Activated T-helper 1 cell treated with anti-CD3 and anti-CD28 coated beads, Interleukin-12 subunit alpha, Interleukin-12 subunit beta, Interleukin-2, Interleukin-4 antibody, amounts not matched to agents 30 ng/mL and 10 ng/mL and 1 ng/mL, durations not matched to agents 14 hours and 24 hours and 36 hours (primary cell): ENCODE results near the gene P2RY6. TPM values are rescaled to one million over a fixed set of nuclear protein-coding genes. Genes with fewer than 3 reads are reported as not detected.

Experiments
- DNase-seq: peaks from one replicate; pipeline ENCODE4 v3.0.0; 2021; ENCODE audit warnings: low spot score
- H3K27ac Mint-ChIP-seq: one replicate; pipeline ENCODE4 v1.8.0; 2021; ENCODE audit warnings: mild to moderate bottlenecking, mixed read lengths
- H3K27me3 Mint-ChIP-seq: one replicate; pipeline ENCODE4 v1.8.0; 2022; ENCODE audit warnings: mild to moderate bottlenecking, moderate library complexity, mixed read lengths; ENCODE audit not compliant: insufficient read depth
- H3K36me3 Mint-ChIP-seq: one replicate; pipeline ENCODE4 v1.8.0; 2021; ENCODE audit warnings: low read depth, mixed read lengths
- H3K4me1 Mint-ChIP-seq: one replicate; pipeline ENCODE4 v1.8.0; 2021; ENCODE audit warnings: low read depth, mixed read lengths
- H3K4me3 Mint-ChIP-seq: one replicate; pipeline ENCODE4 v1.8.0; 2021; ENCODE audit warnings: mild to moderate bottlenecking, moderate library complexity, mixed read lengths
- H3K9me3 Mint-ChIP-seq: one replicate; pipeline ENCODE4 v1.8.0; 2021; ENCODE audit warnings: mixed read lengths
- intact Hi-C: fragments of 100-400 bp; cut with micrococcal nuclease; formaldehyde crosslinking; loops from one replicate; pipeline ENCODE4 v1.15.1; 2024
- total RNA-seq: library from RNA; stranded (reverse); gene quantifications from 2 replicates; pipeline ENCODE4 v1.2.3, GENCODE V29; 2022

The P2RY6 gene
- total RNA-seq, 1 donor from 2014 or later, result not detected

- Mint-ChIP-seq H3K27ac (no peak overlapping the region), H3K9me3 (no peaks in the 10 kb centered on the region), H3K27me3 (peaks cover 9% of the 10 kb centered on the region)
Observed at GRCh38 chr11:73338279-73338678, 66.1 kb downstream of the P2RY6 start.

GRCh38 chr11:73340164-73340563 lies 68.0 kb downstream of the P2RY6 start:
- Mint-ChIP-seq H3K27me3 (peaks cover 2% of the 10 kb centered on the region), H3K9me3 (no peaks in the 10 kb centered on the region), H3K4me3 (no peak overlapping the region), H3K27ac (no peak overlapping the region), H3K4me1 (no peaks in the 10 kb centered on the region), H3K36me3 (no peaks in the 10 kb centered on the region)
- intact Hi-C loops, result no loop called here
- DNase-seq, result no peak

More at GRCh38 chr11:73338279-73338678, 66.1 kb downstream of the P2RY6 start:
- Mint-ChIP-seq H3K4me1 (no peaks in the 10 kb centered on the region), H3K4me3 (no peak overlapping the region), H3K36me3 (no peaks in the 10 kb centered on the region)
- DNase-seq, result no peak
- intact Hi-C loops, result no loop called here

- no peaks in the 10 kb centered on the region for H3K9me3 Mint-ChIP-seq
- peaks cover 2% of the 10 kb centered on the region for H3K27me3 Mint-ChIP-seq
- no peak overlapping the region for H3K27ac Mint-ChIP-seq
- H3K4me1 Mint-ChIP-seq, result no peaks in the 10 kb centered on the region
- DNase-seq, result no peak
- H3K36me3 Mint-ChIP-seq, result no peaks in the 10 kb centered on the region
- H3K4me3 Mint-ChIP-seq, result no peak overlapping the region
- intact Hi-C loops, result no loop called here
Observed at GRCh38 chr11:73342633-73343032, 70.5 kb downstream of the P2RY6 start.

- Mint-ChIP-seq H3K27me3 (peaks cover 3% of the 10 kb centered on the region), H3K4me3 (no peak overlapping the region), H3K36me3 (no peaks in the 10 kb centered on the region), H3K4me1 (no peaks in the 10 kb centered on the region), H3K9me3 (no peaks in the 10 kb centered on the region), H3K27ac (no peak overlapping the region)
- intact Hi-C loops, result no loop called here
- no peak for DNase-seq
Observed at GRCh38 chr11:73343076-73343873, 71.1 kb downstream of the P2RY6 start.

GRCh38 chr11:73344191-73344607 lies 72.1 kb downstream of the P2RY6 start:
- peaks cover 4% of the 10 kb centered on the region for H3K27me3 Mint-ChIP-seq
- H3K36me3 Mint-ChIP-seq, result no peaks in the 10 kb centered on the region

GRCh38 chr11:73345481-73346160 lies 73.5 kb downstream of the P2RY6 start:
- no peaks in the 10 kb centered on the region for H3K9me3 Mint-ChIP-seq
- DNase-seq, result no peak
- H3K4me3 Mint-ChIP-seq, result no peak overlapping the region
- H3K27me3 Mint-ChIP-seq, result peaks cover 4% of the 10 kb centered on the region
- H3K36me3 Mint-ChIP-seq, result no peaks in the 10 kb centered on the region
- intact Hi-C loops, result no loop called here
- H3K27ac Mint-ChIP-seq, result no peak overlapping the region
- H3K4me1 Mint-ChIP-seq, result peaks cover 6% of the 10 kb centered on the region

More at GRCh38 chr11:73344191-73344607, 72.1 kb downstream of the P2RY6 start:
- Mint-ChIP-seq H3K4me1 (no peaks in the 10 kb centered on the region), H3K9me3 (no peaks in the 10 kb centered on the region), H3K27ac (no peak overlapping the region), H3K4me3 (no peak overlapping the region)
- DNase-seq, result no peak
- intact Hi-C loops, result no loop called here

- H3K36me3 Mint-ChIP-seq, result no peaks in the 10 kb centered on the region
- H3K9me3 Mint-ChIP-seq, result no peaks in the 10 kb centered on the region
- intact Hi-C loops, result no loop called here
- peaks cover 14% of the 10 kb centered on the region for H3K4me1 Mint-ChIP-seq
- DNase-seq, result no peak
- H3K27me3 Mint-ChIP-seq, result peaks cover 4% of the 10 kb centered on the region
- H3K27ac Mint-ChIP-seq, result no peak overlapping the region
- no peak overlapping the region for H3K4me3 Mint-ChIP-seq
Observed at GRCh38 chr11:73346186-73346935, 74.2 kb downstream of the P2RY6 start.

- H3K36me3 Mint-ChIP-seq, result no peaks in the 10 kb centered on the region
- H3K27me3 Mint-ChIP-seq, result peaks cover 4% of the 10 kb centered on the region
- no peak overlapping the region for H3K4me3 Mint-ChIP-seq
- H3K9me3 Mint-ChIP-seq, result no peaks in the 10 kb centered on the region
- no peak overlapping the region for H3K27ac Mint-ChIP-seq
- DNase-seq, result no peak
- peaks cover 16% of the 10 kb centered on the region for H3K4me1 Mint-ChIP-seq
- intact Hi-C loops, result no loop called here
Observed at GRCh38 chr11:73347067-73347466, 74.9 kb downstream of the P2RY6 start.

Other genes starting within 250 kb of the P2RY6 start
- gene FCHSD2, start 130.0 kb upstream of the P2RY6 start, total RNA-seq, result 23.4 and 27.7 TPM in 2 replicates
- gene P2RY2, start 54.1 kb upstream of the P2RY6 start, total RNA-seq, result not detected in 2 replicates
- 0.05 TPM in 1 of 2 replicates, not detected in the other for gene ARHGEF17, start 35.9 kb downstream of the P2RY6 start, total RNA-seq
- gene RELT, start 104.1 kb downstream of the P2RY6 start, total RNA-seq, result 34.6 and 37.6 TPM in 2 replicates